Panc1 (cell line): Measurements from ENCODE around the gene CLIC6. TPM values are rescaled to one million over a fixed set of nuclear protein-coding genes. Genes with fewer than 3 reads are reported as not detected.

Experiments used
- ATAC-seq: fragments of 200-7000 bp; cut with Tn5 transposase; 2 replicates; pipeline ENCODE4 v1.9.1; 2020; ENCODE audit warnings: mild to moderate bottlenecking, moderate library complexity
- BruUV-seq: library from RNA; stranded (reverse); fragments of 400-500 nt; replicated peaks from 2 replicates; lab custom pipeline; 2021; lab: Mats Ljungman, UMichigan
- CTCF ChIA-PET: fragments of 300-600 bp; sonication (Branson Sonifier 250); formaldehyde crosslinking; loops from one replicate; lab custom pipeline; 2022; ENCODE audit warnings: antibody characterized with exemption; lab: Charles Lee
- POLR2A ChIA-PET: fragments of 300-600 bp; sonication (Branson Sonifier 250); formaldehyde crosslinking; loops from one replicate; lab custom pipeline; 2022; ENCODE audit warnings: antibody characterized with exemption; lab: Charles Lee
- DNase-seq: peaks from one replicate; pipeline ENCODE4 v3.0.0-alpha.2; 2010; ENCODE audit warnings: low read depth, low spot score
- H3K27ac ChIP-seq: 2 replicates; pipeline ENCODE4 v1.5.1; 2011; ENCODE audit warnings: mild to moderate bottlenecking, low read length, inconsistent platforms
- H3K27me3 ChIP-seq: fragments of 200-500 bp; sonication (Bioruptor generic); 2 replicates; pipeline ENCODE4 v1.6.0; 2014; ENCODE audit warnings: low read length, inconsistent platforms; ENCODE audit not compliant: control insufficient read depth, insufficient read depth
- H3K36me3 ChIP-seq: fragments of 200-500 bp; sonication (Bioruptor generic); 2 replicates; pipeline ENCODE4 v1.5.1; 2014; ENCODE audit warnings: inconsistent platforms, mild to moderate bottlenecking, low read length, moderate library complexity; ENCODE audit not compliant: control insufficient read depth, insufficient read depth
- H3K4me1 ChIP-seq: 2 replicates; pipeline ENCODE4 v1.5.1; 2011; ENCODE audit warnings: inconsistent platforms, mild to moderate bottlenecking, low read length, moderate library complexity; ENCODE audit not compliant: control insufficient read depth, insufficient read depth
- H3K4me3 ChIP-seq, 2 experiments: 2 replicates each; pipeline ENCODE4 v1.5.1; 2011 to 2012; ENCODE audit warnings: low read depth in 2 of 2, low read length in 2 of 2, mild to moderate bottlenecking in 2 of 2, inconsistent platforms in 1 of 2, moderate library complexity in 1 of 2
- H3K9me3 ChIP-seq: fragments of 200-500 bp; sonication (Bioruptor generic); 2 replicates; pipeline ENCODE4 v1.5.1; 2014; ENCODE audit warnings: low read depth, mild to moderate bottlenecking, inconsistent platforms, low read length, moderate library complexity; ENCODE audit not compliant: control insufficient read depth, insufficient read depth
- POLR2AphosphoS5 ChIP-seq: IDR thresholded peaks from 2 replicates; pipeline ENCODE4 v1.6.1; 2012; ENCODE audit warnings: mild to moderate bottlenecking, low read depth, low read length, moderate library complexity
- SIN3A ChIP-seq: IDR thresholded peaks from 2 replicates; pipeline ENCODE4 v1.6.1; 2012; ENCODE audit warnings: low read depth, mild to moderate bottlenecking, low read length, moderate library complexity, borderline replicate concordance; ENCODE audit not compliant: insufficient read depth
- TCF7L2 ChIP-seq: IDR thresholded peaks from 2 replicates; pipeline ENCODE4 v1.6.1; 2011; ENCODE audit warnings: mild to moderate bottlenecking, low read depth, low read length, inconsistent platforms
- in situ Hi-C: cut with HindIII; loops from 2 replicates; pipeline ENCODE4 v1.10.0; 2016; ENCODE audit warnings: low sequenced_read_pairs, low pct_unique_long_range_greater_than_20kb
- intact Hi-C: fragments of 100-400 bp; cut with micrococcal nuclease; formaldehyde crosslinking; loops from one replicate; pipeline ENCODE4 v1.10.0; 2022; ENCODE audit not compliant: unreplicated experiment
- total RNA-seq: library from RNA; stranded (reverse); gene quantifications from one replicate; pipeline ENCODE4 v1.2.1, GENCODE V29; 2021; ENCODE audit not compliant: unreplicated experiment
- TF ChIP-seq, protein P1 (sequence below): fragments of 450-650 bp; IDR thresholded peaks from 2 replicates; pipeline ENCODE4 v1.5.1; 2017; ENCODE audit warnings: mild to moderate bottlenecking
- TF ChIP-seq, protein P2 (sequence below), 2 experiments: IDR thresholded peaks; 2 replicates each; pipeline ENCODE4 v1.6.1; 2011 to 2012; ENCODE audit warnings: low read depth in 2 of 2, control low read depth in 1 of 2, low read length in 1 of 2, mild to moderate bottlenecking in 1 of 2, moderate library complexity in 1 of 2; ENCODE audit not compliant: insufficient read depth in 1 of 2

The CLIC6 gene
- total RNA-seq, 1 experiment from 2014 or later, result 0.05 TPM

DNA sequence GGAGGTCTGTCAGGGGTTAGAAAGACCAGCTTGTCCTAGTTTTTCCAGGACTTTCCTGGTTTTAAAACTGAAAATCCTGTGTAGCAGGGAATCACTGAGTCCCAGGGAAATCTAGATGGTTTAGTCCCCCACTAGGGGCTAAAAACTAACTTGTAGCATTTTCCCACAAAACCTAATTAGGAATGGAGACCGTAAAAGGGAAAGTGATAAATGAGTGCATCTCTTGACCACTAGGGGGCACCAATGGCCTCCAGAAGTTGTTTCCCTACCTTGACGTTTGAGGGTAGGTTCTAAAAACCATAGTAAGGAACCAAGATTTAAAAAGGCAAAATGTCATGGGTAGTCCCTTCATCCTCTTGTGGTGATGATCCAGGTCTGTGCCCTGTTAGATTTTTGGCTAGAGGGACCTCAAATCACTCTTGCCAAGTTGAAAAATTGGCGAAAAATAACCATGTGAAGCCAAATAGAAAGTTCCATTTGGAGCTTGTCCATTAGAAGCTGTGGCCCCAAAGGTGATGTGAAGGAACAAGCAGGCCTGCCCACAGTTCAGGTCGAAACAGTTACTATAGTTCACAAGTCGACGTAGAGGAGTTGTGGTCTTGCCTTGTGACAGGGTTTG is 24.5 kb downstream of the CLIC6 start:
- Histone ChIP-seq H3K27ac (no peak overlapping the region), H3K9me3 (no peaks in the 10 kb centered on the region), H3K4me1 (no peaks in the 10 kb centered on the region), H3K4me3 (no peak overlapping the region), H3K36me3 (no peaks in the 10 kb centered on the region), H3K27me3 (peaks cover 4% of the 10 kb centered on the region; the same call in 1 of the 2 replicates)
- DNase-seq (peak; percentile 41), ATAC-seq (peak; percentile 62; the same call in 1 of the 2 replicates)
- CTCF ChIA-PET, result interaction anchor here (0.6 kb wide), 1 partner anchor 196 kb away, joined by 3 read pairs; no protein-coding TSS in a partner anchor
- POLR2A ChIA-PET, result interaction anchor here (0.6 kb wide), 1 partner anchor 345 kb away, joined by 5 read pairs; no protein-coding TSS in a partner anchor
- intact Hi-C loops, result no loop called here
- TF ChIP-seq, protein P1, sequence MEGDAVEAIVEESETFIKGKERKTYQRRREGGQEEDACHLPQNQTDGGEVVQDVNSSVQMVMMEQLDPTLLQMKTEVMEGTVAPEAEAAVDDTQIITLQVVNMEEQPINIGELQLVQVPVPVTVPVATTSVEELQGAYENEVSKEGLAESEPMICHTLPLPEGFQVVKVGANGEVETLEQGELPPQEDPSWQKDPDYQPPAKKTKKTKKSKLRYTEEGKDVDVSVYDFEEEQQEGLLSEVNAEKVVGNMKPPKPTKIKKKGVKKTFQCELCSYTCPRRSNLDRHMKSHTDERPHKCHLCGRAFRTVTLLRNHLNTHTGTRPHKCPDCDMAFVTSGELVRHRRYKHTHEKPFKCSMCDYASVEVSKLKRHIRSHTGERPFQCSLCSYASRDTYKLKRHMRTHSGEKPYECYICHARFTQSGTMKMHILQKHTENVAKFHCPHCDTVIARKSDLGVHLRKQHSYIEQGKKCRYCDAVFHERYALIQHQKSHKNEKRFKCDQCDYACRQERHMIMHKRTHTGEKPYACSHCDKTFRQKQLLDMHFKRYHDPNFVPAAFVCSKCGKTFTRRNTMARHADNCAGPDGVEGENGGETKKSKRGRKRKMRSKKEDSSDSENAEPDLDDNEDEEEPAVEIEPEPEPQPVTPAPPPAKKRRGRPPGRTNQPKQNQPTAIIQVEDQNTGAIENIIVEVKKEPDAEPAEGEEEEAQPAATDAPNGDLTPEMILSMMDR, result peak; percentile 80
- no peak for TF ChIP-seq SIN3A
- BruUV-seq, result no TSS peak
- in situ Hi-C loops, result no loop called here

DNA sequence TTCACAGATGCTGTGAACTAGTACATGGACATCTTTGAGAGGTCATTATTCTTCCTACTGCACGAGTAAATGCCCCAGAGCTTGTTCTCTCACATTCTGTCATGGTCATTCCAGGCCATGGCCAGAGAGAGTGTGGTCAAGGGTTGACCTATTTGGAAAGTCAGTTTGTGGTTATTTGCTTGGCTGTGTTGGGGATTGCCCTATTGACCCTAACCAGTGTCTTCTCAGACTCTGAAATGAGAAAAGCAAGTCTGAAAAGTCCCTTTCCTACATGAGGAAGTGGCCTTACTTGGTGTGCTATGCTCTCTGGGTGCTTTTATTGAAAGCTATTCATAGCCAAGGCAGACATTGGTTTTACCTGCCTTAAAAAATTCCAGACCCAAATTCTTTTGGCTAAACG is 26.6 kb downstream of the CLIC6 start:
- DNase-seq, result no peak
- CTCF ChIA-PET, result no interaction called here
- Histone ChIP-seq H3K36me3 (no peaks in the 10 kb centered on the region), H3K9me3 (no peaks in the 10 kb centered on the region), H3K27me3 (peaks cover 4% of the 10 kb centered on the region; the same call in 1 of the 2 replicates), H3K27ac (no peak overlapping the region), H3K4me3 (no peak overlapping the region), H3K4me1 (no peaks in the 10 kb centered on the region)
- POLR2A ChIA-PET, result interaction anchor here (0.6 kb wide), 1 partner anchor 760 kb away, joined by 4 read pairs; no protein-coding TSS in a partner anchor
- in situ Hi-C loops (no loop called here), intact Hi-C loops (no loop called here)
- TF ChIP-seq, protein P1, result no peak
- TF ChIP-seq POLR2AphosphoS5, result no peak
- TF ChIP-seq, protein P2, sequence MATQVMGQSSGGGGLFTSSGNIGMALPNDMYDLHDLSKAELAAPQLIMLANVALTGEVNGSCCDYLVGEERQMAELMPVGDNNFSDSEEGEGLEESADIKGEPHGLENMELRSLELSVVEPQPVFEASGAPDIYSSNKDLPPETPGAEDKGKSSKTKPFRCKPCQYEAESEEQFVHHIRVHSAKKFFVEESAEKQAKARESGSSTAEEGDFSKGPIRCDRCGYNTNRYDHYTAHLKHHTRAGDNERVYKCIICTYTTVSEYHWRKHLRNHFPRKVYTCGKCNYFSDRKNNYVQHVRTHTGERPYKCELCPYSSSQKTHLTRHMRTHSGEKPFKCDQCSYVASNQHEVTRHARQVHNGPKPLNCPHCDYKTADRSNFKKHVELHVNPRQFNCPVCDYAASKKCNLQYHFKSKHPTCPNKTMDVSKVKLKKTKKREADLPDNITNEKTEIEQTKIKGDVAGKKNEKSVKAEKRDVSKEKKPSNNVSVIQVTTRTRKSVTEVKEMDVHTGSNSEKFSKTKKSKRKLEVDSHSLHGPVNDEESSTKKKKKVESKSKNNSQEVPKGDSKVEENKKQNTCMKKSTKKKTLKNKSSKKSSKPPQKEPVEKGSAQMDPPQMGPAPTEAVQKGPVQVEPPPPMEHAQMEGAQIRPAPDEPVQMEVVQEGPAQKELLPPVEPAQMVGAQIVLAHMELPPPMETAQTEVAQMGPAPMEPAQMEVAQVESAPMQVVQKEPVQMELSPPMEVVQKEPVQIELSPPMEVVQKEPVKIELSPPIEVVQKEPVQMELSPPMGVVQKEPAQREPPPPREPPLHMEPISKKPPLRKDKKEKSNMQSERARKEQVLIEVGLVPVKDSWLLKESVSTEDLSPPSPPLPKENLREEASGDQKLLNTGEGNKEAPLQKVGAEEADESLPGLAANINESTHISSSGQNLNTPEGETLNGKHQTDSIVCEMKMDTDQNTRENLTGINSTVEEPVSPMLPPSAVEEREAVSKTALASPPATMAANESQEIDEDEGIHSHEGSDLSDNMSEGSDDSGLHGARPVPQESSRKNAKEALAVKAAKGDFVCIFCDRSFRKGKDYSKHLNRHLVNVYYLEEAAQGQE (IDR thresholded peaks at IDR 0.05; ENCODE audit: insufficient read depth in 1 of 2, low read depth in 2 of 2, low read length in 1 of 2), result no peak
- no peak for TF ChIP-seq TCF7L2
- no peak for TF ChIP-seq SIN3A
- no TSS peak for BruUV-seq
- no peak for ATAC-seq
